ENCODE data around the gene PPP2R5A.

GRCh38 chr1:212270564-212270963 lies 14.6 kb upstream of the PPP2R5A start:
- TF ChIP-seq CTCF (IDR thresholded peaks at IDR 0.05) (no peak), POLR2A (IDR thresholded peaks at IDR 0.05) (no peak)
